Stimulated activated CD4-positive, alpha-beta T cell treated with anti-CD3 and anti-CD28 coated beads, TNF-alpha, amount 100 ng/mL, for 1 hour (primary cell): ENCODE measurements around the gene ANXA7.
"Not testable (repeated sequence)": the region's sequence is repeated elsewhere in the genome, so short reads cannot be mapped to it uniquely, and the experiment has no call there.

Experiments
- DNase-seq, 3 donors: peaks; one replicate each; pipeline ENCODE4 v3.0.0-alpha.2; 2020; ENCODE audit warnings: low read depth in 3 of 3, low spot score in 1 of 3

ANXA7 gene

DNA sequence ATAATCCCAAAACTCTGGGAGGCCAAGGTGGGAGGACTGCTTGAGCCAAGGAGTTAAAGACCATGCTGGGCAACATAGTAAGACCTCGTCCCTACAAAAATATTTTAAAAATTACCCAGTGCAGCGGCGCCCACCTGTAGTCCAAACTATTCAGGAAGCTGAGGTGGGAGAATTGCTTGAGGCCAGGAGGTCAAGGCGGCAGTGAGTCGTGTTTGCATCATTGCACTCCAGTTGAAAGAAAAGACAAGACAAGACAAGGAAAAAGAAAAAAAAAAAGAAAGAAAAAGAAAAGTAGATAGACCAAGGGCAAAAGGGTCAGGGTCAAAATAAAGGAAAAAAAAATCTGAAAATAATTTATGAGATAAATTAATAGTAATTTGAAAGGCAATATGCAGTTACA, 5.8 kb downstream of the ANXA7 start:
- DNase-seq: no peak

DNA sequence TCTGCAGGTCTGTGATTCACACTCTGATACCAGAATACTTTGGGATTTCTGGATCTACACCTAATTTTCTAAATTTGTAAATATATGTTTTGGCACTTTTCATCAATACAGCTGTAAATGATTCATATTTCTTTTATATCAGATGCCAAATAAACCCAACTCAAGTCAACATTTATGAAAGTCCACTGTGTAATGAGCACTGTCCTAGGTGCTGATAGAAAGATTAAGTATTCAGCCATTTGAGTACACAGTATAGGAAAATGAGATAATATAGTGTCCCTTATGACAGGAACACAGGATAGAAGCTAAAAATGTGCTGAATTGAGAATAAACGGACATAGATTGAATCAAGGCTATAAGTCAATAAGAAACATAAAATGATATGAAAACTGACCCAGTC, 6.4 kb downstream of the ANXA7 start:
- no peak for DNase-seq

DNA sequence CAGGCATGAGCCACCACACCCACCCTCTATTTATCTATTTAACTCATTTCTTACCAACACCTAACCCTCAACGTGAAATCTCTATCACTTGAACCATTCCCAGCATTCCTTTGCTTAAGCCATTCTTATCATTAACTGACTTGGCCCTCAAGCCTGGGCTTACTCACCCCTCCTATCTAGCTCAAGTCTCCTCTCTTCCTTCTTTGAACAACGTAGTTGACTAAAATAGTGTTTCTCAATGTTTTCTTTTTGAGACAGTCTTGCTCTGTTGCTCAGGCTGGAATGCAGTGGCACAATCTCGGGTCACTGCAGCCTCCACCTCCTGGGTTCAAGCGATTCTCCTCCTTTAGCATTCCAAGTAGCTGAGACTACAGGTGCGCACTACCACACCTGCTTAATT, 7.0 kb downstream of the ANXA7 start:
- no peak for DNase-seq

DNA sequence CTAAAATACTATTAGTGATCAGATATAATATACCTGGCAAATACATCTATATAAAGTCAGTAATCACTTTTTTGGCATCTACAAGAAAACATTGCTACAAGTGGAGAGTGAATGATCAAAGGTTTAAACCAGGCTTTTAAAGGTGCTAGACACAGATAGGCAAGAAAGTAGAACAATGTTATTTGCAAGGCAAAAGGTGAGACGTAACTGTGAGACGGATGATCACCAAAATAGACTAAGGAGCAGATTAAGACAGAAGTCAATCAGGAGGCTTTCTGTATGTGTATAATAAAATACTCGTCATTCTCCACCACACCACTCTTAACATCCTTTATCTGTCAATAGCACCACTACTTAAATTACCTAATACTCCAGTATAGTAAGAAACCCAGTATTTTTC, 8.3 kb downstream of the ANXA7 start:
- no peak for DNase-seq

DNA sequence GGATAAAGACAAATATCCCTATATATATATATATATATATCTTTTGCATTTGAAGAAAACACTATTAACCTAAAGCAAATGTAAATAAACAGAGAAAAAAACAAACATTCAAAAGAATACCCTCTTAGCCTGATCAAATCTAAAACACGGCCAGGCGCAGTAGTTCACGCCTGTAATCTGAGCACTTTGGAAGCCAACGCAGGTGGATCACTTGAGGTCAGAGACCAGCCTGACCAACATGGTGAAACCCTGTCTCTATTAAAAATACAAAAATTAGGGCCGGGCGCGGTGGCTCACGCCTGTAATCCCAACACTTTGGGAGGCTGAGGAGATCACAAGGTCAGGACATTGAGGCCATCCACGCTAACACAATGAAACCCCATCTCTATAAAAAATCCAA, 9.2 kb downstream of the ANXA7 start:
- no peak for DNase-seq

DNA sequence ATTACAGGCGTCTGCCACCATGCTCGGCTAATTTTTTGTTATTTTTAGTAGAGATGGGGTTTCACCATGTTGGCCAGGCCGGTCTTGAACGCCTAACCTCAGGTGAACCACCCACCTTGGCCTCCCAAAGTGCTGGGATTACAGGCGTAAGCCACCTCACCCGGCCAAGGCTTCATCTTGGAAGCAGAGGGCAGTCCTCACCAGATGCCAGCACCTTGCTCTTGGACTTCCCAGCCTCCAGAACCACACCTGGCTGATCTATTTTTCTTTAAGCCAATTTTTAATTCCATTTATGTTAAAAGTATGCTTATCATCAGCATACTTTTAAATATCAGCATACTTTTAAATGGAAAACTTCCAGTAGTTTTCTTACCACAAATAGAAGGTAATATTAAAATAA, 12.2 kb downstream of the ANXA7 start:
- no peak for DNase-seq

DNA sequence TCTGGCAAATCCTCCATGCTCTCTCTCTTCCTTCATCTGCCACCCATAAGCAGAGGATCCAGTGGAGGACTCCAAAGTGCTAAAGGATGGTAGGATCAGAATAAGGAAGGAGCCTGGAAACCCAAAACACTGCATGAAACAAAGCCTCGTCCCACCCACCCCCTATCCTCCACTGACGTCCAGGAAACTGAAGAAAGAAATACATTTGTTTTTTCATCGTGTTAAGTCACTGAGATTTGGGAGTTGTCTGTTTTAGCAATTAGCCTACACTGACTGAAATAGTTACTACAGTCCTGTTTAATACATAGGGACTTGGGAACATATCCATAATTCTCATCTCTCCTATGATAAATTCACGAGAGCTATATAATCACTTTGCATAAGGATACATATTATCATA, 14.8 kb downstream of the ANXA7 start:
- DNase-seq: no peak

DNA sequence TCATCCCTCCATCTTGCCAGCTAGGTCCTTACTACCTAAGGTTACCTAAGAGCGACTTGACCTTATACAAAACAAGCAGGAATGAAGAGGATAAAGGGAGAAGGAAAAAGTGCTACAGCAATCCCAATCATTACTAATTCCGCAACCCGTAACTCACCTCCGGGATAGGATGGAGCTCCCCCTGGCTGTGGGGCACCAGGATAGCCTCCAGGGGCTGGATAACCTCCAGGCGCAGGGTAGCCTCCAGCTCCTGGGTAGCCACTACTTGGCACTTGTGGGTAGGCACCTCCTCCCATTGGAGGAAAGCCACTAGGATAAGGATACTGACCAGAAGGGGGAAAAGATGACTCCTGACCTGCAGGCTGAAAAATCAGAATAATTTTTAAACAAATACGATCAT, 15.8 kb downstream of the ANXA7 start:
- DNase-seq: no peak

DNA sequence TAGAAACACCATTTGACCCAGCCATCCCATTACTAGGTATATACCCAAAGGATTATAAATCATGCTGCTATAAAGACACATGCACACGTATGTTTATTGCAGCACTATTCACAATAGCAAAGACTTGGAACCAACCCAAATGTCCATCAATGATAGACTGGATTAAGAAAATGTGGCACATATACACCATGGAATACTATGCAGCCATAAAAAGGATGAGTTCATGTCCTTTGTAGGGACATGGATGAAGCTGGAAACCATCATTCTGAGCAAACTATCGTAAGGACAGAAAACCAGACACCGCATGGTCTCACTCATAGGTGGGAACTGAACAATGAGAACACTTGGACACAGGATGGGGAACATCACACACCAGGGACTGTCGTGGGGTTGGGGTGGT, 19.5 kb downstream of the ANXA7 start:
- not testable (repeated sequence) for DNase-seq

DNA sequence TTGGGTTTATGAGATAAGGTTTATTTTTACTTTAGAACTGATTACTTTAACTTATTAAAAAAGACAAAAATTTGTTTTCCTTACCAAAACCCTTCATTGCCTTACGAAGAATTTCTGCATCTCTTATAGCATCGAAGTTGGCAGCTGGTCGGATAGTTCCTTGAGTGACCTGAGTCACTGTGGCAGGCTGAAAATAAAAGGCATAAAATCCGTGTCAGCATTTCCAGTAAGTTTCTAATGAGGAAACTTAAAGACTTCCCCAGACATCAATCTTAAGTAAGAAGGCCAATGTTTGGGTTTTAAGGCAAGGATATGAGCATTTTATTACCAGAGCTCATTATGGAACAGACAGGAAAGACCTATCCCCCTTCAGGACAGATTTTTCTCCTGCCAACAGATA, 25.6 kb downstream of the ANXA7 start:
- DNase-seq: no peak

DNA sequence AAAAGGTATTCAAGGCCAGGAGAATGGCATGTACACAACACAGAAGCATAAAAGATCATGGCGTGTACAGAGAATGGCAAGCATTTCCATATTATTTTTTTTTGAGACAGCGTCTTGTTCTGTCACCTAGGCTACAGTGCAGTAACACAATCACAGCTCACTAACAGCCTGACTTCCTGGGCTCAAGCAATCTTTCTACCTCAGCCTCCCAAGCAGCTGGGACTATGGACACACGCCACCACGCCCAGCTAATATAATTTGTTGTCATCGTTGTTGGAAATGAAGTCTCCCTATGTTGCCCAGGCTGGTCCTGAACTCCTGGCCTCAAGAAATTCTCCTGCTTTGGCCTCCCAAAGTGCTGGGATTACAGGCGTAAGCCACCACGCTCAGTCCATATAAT, 27.3 kb downstream of the ANXA7 start:
- DNase-seq: no peak

DNA sequence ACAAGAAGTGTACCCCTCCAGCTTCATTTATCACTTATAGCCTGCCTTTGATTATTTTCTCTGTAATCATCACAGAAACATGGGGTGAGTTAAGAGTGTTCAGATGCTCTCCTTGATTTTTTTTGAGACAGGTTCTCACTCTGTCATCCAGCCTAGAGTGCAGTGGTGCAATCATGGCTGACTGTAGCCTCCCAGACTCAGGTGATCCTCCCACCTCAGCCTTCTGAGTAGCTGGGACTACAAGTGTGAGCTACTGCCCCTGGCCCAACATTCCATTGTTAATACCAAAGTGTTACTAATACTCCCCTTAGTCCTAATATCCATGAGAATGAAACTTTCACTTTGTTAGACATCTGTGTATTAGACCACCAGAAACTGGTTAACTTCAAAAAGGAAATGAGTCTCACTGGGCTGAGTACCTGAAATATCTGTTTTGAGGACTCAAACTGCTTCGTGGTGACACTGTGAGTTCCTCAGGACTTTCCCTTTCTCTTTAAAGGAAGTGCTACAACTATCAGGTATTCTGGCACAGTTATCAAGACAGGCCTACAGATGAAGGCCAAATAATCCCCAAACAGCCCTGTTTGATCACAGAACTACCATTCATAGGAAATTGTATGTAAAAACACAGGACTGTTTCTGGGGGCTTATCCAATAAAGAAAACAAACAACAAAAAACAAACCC, 34.7 kb downstream of the ANXA7 start:
- no peak for DNase-seq

DNA sequence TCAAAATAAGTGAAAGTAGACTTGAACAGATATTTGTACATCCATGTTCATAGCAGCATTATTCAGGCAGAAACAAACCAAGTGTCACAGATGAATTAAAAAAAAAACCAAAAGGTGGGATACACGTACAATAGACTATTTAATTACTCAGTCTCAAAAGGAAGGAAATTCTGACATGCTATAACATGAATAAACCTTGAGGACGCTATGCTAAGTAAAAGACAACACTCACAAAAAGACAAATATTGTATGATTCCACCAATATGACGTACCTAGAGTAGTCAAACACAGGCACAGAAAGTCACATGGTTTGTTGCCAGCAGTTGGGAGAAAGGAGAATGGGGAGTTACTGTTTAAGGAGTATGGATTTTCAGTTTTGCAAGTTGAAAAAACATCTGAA, 37.2 kb downstream of the ANXA7 start:
- DNase-seq: no peak

DNA sequence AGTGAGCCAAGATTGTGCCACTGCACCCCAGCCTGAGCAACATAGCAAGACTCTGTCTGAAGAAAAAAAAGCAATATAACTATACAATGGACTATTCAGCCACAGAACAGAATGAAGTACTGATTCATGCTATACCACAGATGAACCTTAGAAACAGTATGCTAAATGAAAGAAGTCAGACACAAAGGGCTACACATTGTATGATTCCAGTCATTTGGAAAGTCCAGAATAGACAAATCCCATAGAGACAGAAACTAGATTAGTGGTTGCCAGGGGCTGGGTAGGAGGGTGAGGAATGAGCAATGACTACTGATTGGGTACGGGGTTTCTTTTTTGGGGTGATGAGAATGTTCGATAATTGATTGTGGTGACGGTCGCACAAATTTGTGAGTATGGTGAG, 45.6 kb downstream of the ANXA7 start:
- no peak for DNase-seq

DNA sequence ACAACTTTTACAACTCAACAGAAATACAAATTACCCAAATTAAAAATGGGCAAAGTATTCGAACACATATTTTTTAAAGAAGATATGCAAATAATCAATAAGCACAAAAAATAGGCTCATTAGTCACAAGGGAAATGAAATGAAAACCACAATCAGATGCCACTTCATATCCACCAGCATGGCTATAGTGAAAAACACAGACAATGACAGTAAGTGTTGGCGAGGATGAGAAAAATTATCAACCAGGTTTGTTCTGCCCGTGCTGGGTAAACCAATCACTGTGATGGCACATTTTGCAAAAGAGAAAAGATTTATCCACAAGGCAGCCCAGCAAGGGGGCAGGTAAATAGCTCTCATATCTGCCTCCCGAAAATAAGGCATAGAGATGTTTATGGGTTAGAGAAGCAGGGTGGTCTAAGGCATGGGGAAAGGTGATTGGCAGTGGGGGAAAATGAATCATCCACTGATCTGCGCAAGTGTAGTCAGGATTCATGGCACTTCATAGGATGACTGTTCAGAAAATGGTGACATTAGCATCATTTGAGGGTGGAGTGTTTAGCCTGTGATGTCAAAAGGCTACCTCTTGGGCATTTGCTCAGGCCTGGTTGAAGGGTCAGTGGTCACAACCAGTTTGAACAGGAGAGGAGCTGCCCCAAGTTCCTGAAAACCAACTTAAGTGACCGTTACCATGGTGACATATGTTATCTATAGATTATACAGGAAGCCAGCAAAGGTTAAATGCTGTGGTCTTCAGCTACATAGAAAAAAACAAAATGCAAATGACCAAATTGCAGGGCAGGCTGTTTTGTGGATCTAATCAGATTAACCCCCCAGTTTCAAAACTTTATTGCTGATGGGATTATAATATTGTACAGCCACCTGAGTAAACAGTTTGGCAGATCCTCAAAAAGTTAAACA, 47.2 kb downstream of the ANXA7 start:
- no peak for DNase-seq

DNA sequence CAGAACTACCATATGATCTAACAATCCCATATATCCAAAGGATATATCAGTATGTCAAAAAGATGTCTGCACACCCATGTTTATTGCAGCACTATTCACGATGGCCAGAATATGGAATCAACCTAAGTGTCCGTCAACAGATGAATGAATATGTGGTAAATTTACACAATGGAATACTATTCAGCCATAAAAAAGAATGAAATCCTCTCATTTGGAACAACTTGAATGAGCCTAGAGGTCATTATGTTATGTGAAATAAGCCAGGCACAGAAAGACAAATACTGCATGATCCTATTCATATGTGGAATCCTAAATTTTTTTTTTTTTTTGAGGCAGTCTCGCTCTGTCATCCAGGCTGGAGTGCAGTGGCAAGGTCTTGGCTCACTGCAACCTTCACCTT, 48.9 kb downstream of the ANXA7 start:
- DNase-seq: no peak

DNA sequence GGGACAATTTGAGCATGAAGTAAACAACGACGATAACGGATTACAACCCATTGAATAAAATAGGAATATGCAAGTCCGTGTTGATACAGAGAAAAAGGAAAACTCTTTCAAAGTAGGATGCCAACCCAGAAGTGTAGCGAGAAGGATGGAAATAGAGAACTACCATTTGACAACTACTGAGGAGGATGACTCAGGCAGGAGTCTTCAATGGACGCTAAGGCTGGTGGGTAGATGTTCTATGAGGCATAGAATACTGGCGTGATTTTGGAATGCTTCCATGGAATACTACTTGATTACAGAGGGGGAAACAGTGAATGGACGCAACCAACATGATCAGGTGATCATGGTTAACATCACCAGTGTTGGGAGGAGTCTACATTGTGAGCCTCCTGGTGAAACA, 54.4 kb downstream of the ANXA7 start:
- DNase-seq: no peak

DNA sequence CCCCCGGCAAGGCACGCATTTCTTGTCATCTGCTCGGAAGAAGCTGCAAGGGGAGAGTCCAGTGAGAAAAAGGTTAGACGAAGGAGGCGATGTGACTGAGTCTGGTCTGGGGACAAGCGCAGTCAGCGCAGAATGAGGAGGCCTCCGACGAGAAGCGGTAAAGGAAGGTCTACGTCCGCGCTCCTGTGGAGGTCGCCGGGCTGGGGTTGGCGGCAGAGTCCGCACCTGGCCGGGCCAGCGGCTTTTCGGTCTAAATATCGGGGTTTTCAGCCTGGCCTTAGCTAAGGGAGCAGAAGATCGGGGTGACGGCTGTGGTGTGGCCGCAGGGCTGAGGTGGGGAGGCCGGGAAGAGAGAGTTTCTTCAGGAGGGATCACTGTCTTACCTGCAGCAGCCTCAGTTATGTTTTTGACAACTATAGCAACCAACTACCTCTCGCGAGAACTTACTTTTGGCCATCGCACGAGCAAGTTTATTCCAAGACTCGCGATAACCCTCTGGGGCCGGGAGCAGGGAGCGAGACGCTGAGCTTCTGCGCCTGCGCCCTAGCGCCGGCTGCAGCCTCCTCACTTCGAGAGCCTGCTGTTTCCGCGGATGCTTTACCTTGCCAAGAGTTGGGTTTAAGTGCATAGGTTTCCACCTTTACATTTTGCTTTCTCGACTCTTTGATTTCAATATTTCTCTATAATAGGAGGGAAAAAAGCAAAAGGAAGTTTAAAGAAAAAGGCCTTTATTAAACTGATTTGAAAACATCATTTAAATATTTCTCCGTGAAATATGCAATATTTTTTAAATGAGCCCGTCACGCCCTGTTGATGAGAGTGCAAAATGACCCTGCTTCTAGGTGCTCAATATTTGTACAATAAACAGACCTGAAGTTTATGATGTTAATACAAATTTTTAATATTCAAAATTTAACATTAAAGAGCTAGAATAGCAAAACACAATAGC, 55.3 kb downstream of the ANXA7 start, which contains the start of gene CFAP70:
Gene CFAP70, minus strand, starts transcription at position 534 of the 949 bp plus-strand sequence. CDS start 4,068 bp downstream, outside the sequence.
- DNase-seq: peak; percentile 78 to 86 (median 85)

DNA sequence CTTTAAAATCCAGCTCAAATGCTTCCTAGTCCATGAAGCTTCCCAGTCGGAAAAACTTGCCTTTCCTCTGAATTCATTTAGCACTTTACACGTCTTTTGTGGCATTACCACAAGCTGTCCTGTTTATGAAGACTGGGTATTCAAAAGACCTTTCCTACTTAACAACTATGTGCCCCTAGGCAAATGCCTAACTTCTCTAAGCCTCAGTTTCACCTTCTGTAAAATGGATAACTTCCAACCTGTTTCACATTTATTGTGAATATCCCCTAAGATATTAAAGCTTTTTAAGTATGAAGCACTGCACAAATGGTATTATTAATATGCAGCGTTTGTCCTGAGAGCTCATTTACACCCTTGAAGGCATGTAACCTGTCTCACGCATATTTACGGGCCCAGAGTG, 56.0 kb downstream of the ANXA7 start:
- DNase-seq: no peak

DNA sequence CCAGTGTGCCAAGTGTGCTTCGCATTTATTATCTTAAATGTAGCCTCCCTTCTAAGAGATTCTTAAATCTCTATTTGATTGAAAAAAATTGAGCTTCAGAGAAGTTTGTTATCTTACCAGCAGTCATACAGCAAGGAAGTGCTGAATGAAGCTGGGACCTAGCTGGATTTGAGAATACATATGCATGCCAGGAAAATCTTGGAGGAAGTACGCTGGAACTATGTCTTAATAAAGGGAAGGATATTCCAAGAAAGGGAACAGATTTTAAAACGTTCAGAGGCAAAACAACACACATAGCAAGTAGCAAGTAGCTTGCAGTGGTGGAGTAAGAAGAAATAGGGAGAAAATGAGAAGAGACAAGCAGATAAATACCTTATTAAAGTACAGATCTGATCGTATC, 56.7 kb downstream of the ANXA7 start:
- no peak for DNase-seq

DNA sequence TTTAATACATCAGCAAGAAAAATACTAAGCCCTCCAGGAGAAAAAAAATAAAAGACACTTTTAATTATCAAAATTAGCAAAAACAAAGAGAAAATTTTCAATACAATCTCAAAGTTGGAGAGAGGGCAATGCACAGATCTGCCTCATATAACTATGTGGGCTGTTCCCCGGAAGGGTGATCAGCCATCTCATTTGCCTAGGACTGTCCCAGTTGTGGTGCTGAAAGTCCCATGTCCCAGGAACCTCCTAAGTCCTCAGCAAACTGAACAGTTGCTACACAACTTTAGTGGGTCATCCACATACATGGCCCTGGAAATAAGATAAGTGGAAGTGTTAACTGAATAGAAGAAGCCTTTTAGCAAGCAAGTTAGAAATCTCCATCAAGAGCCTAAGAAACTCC, 69.6 kb downstream of the ANXA7 start:
- DNase-seq: no peak
